ENCODE measurements around the gene E2F4.

E2F4 gene

GRCh38 chr16:67202956-67203493, 11.1 kb downstream of the E2F4 start:
- no peak for TF ChIP-seq JUND (IDR thresholded peaks at IDR 0.05; ENCODE audit: low read depth)
- in situ Hi-C loops (cut with HindIII; ENCODE audit: low pct_unique_long_range_greater_than_20kb, low sequenced_read_pairs), result no loop called here
- DNase-seq (ENCODE audit: low read depth in 1 of 2, low spot score in 1 of 2), result no peak

GRCh38 chr16:67204076-67204475, 12.1 kb downstream of the E2F4 start:
- in situ Hi-C loops (cut with HindIII; ENCODE audit: low pct_unique_long_range_greater_than_20kb, low sequenced_read_pairs), result no loop called here
- DNase-seq (ENCODE audit: low read depth in 1 of 2, low spot score in 1 of 2), result no peak
- TF ChIP-seq JUND (IDR thresholded peaks at IDR 0.05; ENCODE audit: low read depth), result no peak

GRCh38 chr16:67206129-67206837, 14.3 kb downstream of the E2F4 start:
- no peak for DNase-seq (ENCODE audit: low read depth in 1 of 2, low spot score in 1 of 2)
- TF ChIP-seq JUND (IDR thresholded peaks at IDR 0.05; ENCODE audit: low read depth), result no peak
- in situ Hi-C loops (cut with HindIII; ENCODE audit: low pct_unique_long_range_greater_than_20kb, low sequenced_read_pairs), result no loop called here

- no peak for TF ChIP-seq JUND (IDR thresholded peaks at IDR 0.05; ENCODE audit: low read depth)
- no peak for DNase-seq (ENCODE audit: low read depth in 1 of 2, low spot score in 1 of 2)
- in situ Hi-C loops (cut with HindIII; ENCODE audit: low pct_unique_long_range_greater_than_20kb, low sequenced_read_pairs), result no loop called here
These were observed 14.9 kb downstream of the E2F4 start for GRCh38 chr16:67206838-67207248.

- in situ Hi-C loops (cut with HindIII; ENCODE audit: low pct_unique_long_range_greater_than_20kb, low sequenced_read_pairs), result no loop called here
- peak in 1 of 2 experiments; percentile 40 for DNase-seq (ENCODE audit: low read depth in 1 of 2, low spot score in 1 of 2)
- no peak for TF ChIP-seq JUND (IDR thresholded peaks at IDR 0.05; ENCODE audit: low read depth)
These were observed 15.5 kb downstream of the E2F4 start for GRCh38 chr16:67207249-67208091.

GRCh38 chr16:67208154-67208896, 16.4 kb downstream of the E2F4 start:
- no peak for TF ChIP-seq JUND (IDR thresholded peaks at IDR 0.05; ENCODE audit: low read depth)
- no peak for DNase-seq (ENCODE audit: low read depth in 1 of 2, low spot score in 1 of 2)
- in situ Hi-C loops (cut with HindIII; ENCODE audit: low pct_unique_long_range_greater_than_20kb, low sequenced_read_pairs), result no loop called here

GRCh38 chr16:67209565-67209964, 17.6 kb downstream of the E2F4 start:
- in situ Hi-C loops (cut with HindIII; ENCODE audit: low pct_unique_long_range_greater_than_20kb, low sequenced_read_pairs), result no loop called here
- TF ChIP-seq JUND (IDR thresholded peaks at IDR 0.05; ENCODE audit: low read depth), result no peak
- no peak for DNase-seq (ENCODE audit: low read depth in 1 of 2, low spot score in 1 of 2)

GRCh38 chr16:67210069-67210937, 18.3 kb downstream of the E2F4 start:
- in situ Hi-C loops (cut with HindIII; ENCODE audit: low pct_unique_long_range_greater_than_20kb, low sequenced_read_pairs), result no loop called here
- no peak for DNase-seq (ENCODE audit: low read depth in 1 of 2, low spot score in 1 of 2)
- no peak for TF ChIP-seq JUND (IDR thresholded peaks at IDR 0.05; ENCODE audit: low read depth)

- no peak for TF ChIP-seq JUND (IDR thresholded peaks at IDR 0.05; ENCODE audit: low read depth)
- DNase-seq (ENCODE audit: low read depth in 1 of 2, low spot score in 1 of 2), result no peak
- in situ Hi-C loops (cut with HindIII; ENCODE audit: low pct_unique_long_range_greater_than_20kb, low sequenced_read_pairs), result no loop called here
These were observed 19.7 kb downstream of the E2F4 start for GRCh38 chr16:67211674-67212073.

- in situ Hi-C loops (cut with HindIII; ENCODE audit: low pct_unique_long_range_greater_than_20kb, low sequenced_read_pairs), result no loop called here
- TF ChIP-seq JUND (IDR thresholded peaks at IDR 0.05; ENCODE audit: low read depth), result no peak
- DNase-seq (ENCODE audit: low read depth in 1 of 2, low spot score in 1 of 2), result no peak
These were observed 20.8 kb downstream of the E2F4 start for GRCh38 chr16:67212766-67213165.

GRCh38 chr16:67213197-67214019, 21.5 kb downstream of the E2F4 start:
- in situ Hi-C loops (cut with HindIII; ENCODE audit: low pct_unique_long_range_greater_than_20kb, low sequenced_read_pairs), result no loop called here
- no peak for DNase-seq (ENCODE audit: low read depth in 1 of 2, low spot score in 1 of 2)
- TF ChIP-seq JUND (IDR thresholded peaks at IDR 0.05; ENCODE audit: low read depth), result no peak
